ENCODE results near the gene FSTL4.

Gene FSTL4

GRCh38 chr5:133354323-133355185 lies 257.8 kb downstream of the FSTL4 start:
- TF ChIP-seq, protein P1, sequence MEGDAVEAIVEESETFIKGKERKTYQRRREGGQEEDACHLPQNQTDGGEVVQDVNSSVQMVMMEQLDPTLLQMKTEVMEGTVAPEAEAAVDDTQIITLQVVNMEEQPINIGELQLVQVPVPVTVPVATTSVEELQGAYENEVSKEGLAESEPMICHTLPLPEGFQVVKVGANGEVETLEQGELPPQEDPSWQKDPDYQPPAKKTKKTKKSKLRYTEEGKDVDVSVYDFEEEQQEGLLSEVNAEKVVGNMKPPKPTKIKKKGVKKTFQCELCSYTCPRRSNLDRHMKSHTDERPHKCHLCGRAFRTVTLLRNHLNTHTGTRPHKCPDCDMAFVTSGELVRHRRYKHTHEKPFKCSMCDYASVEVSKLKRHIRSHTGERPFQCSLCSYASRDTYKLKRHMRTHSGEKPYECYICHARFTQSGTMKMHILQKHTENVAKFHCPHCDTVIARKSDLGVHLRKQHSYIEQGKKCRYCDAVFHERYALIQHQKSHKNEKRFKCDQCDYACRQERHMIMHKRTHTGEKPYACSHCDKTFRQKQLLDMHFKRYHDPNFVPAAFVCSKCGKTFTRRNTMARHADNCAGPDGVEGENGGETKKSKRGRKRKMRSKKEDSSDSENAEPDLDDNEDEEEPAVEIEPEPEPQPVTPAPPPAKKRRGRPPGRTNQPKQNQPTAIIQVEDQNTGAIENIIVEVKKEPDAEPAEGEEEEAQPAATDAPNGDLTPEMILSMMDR (IDR thresholded peaks at IDR 0.05; ENCODE audit: insufficient read depth, missing control alignments), result no peak
- DNase-seq (ENCODE audit: insufficient read length, low spot score) (no peak), FAIRE-seq (no peak)

GRCh38 chr5:133353741-133354140 lies 258.6 kb downstream of the FSTL4 start:
- TF ChIP-seq, protein P1 (IDR thresholded peaks at IDR 0.05; ENCODE audit: insufficient read depth, missing control alignments), result no peak

GRCh38 chr5:133348406-133348805 lies 263.9 kb downstream of the FSTL4 start:
- DNase-seq (ENCODE audit: insufficient read length, low spot score) (no peak), FAIRE-seq (no peak)
- TF ChIP-seq, protein P1 (IDR thresholded peaks at IDR 0.05; ENCODE audit: insufficient read depth, missing control alignments), result no peak

More at GRCh38 chr5:133353741-133354140, 258.6 kb downstream of the FSTL4 start:
- FAIRE-seq (no peak), DNase-seq (ENCODE audit: insufficient read length, low spot score) (no peak)

DNA sequence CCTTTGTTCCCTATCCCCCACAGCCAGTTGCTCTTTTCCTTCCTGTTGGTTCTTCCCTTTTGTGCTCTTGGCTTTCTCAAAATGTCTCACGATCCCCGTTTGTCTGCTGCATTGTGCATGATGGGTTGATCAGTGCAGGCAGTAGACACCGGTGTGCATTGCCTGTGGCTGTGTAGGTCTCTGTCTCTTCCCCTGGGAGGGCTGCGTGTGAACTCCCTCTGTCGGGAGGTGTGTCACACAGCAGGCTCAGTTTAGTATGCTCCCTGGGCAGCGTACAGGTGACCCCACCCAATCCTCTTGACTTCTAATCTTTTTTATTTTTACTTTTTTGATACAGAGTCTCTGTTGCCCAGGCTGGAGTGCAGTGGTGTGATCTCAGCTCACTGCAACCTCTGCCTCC lies 265.3 kb downstream of the FSTL4 start:
- FAIRE-seq (no peak), DNase-seq (ENCODE audit: insufficient read length, low spot score) (no peak)
- TF ChIP-seq, protein P1 (IDR thresholded peaks at IDR 0.05; ENCODE audit: insufficient read depth, missing control alignments), result peak; percentile 5

DNA sequence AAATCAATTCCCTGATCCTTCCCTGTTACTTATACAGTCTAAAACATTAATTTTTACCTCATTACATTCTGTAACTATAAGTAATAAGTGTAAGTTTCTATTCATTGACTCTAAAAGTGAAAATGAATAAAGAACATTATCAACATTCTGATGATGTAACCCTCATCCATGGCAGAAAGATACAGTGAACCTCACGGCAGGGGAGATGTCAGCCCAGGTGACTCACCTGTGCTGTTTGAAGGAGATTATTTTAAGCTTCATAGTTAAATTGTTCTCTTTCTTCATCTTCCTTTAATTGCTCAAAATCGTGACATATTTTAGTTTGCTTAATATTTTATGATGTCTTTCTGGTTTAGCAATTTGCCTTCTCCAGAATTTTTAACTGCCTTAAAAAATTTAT lies 268.1 kb downstream of the FSTL4 start:
- TF ChIP-seq, protein P1 (IDR thresholded peaks at IDR 0.05; ENCODE audit: insufficient read depth, missing control alignments), result no peak
- DNase-seq (ENCODE audit: insufficient read length, low spot score) (no peak), FAIRE-seq (no peak)

DNA sequence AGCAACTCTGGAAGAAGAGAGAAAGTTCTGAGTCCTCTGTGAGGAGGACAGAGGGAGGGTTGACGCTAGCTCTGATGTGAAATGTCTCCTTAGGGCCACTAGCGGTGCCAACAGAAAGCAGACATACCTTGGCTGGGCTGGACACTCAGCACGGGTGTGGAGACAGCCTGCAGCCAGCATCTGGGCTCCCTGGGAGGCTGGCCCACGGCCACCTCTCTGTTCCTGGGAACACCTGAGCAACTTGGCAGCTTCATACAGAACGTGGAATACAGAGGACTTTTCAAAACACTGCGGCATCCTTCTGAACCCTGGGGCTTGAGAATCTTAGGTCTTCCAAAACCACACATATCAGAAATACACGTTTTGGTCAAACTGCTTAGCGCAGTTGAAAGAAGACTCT lies 269.1 kb downstream of the FSTL4 start:
- TF ChIP-seq, protein P1 (IDR thresholded peaks at IDR 0.05; ENCODE audit: insufficient read depth, missing control alignments), result no peak
- DNase-seq (ENCODE audit: insufficient read length, low spot score), result no peak
- no peak for FAIRE-seq

Measured in D721Med (cell line).